Measurements from ENCODE around the gene EIPR1. TPM values are rescaled to one million over a fixed set of nuclear protein-coding genes. Genes with fewer than 3 reads are reported as not detected.

Gene EIPR1
- total and polyA plus RNA-seq, 2 of the 13 experiments (the other 11 are each of a cell fraction or from before 2014, with no cell fraction given) = 70.0 to 96.3 TPM

DNA sequence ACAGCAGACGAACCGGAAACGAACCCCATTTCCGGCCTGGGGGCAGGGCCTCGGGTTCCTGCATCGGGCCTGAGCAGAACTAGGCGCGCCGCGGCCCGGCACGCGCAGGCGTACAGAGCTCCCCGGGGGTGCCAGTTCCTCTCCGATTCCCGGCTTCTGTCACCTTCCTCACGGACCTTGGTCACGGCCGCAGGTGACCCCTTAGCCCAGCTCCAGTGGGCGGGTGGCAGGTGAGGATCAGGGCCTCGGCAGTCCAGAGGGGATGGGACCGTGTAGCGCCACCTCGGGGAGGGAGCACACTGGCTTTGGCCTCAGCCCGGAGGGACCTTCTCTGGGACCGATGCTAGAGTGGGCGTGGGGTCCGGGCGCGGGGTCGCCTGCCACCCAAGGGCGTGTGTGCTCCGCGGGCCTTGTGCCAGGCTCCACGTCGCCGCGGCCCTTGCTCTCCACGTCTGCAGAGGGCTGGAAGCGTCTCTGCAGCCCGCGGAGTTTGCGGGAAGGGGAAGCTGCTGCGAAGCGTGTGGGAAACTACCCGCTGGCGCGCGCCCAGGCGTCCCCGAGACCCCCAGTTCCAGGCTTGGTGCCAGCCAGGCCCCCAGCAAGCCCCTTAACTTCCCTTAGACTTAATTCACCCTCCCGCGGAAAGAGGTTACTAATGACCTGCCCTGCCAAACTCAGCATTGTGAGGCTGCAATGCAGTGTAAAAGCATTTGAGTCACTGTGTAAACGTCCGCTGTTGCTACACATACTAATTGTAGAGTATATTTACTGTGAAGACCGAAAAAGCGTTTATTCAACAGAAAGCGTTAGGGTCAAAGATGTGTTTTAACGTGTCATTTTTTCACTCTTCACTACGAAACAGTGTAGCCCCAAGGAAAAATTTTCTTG is 2.3 kb upstream of the EIPR1 start, which contains the start of gene TRAPPC12 (continued):
- peak; percentile 94 for TF ChIP-seq KDM4B (CRISPR knock-in tag; IDR thresholded peaks at IDR 0.05)
- peak; percentile 90 for TF ChIP-seq PITX1 (CRISPR knock-in tag; IDR thresholded peaks at IDR 0.05)
- TF ChIP-seq ZMYM4 (CRISPR knock-in tag; IDR thresholded peaks at IDR 0.05) = peak; percentile 91
- TF ChIP-seq SNAPC2 (CRISPR knock-in tag; IDR thresholded peaks at IDR 0.05) = peak; percentile 50; the same call in 1 of the 2 replicates
- TF ChIP-seq ASH2L (IDR thresholded peaks at IDR 0.05; ENCODE audit: insufficient read length, low read depth, low read length) = peak; percentile 99
- TF ChIP-seq ZNF660 (CRISPR knock-in tag; IDR thresholded peaks at IDR 0.05; ENCODE audit: borderline replicate concordance, low read depth) = peak; percentile 85; the same call in 1 of the 2 replicates
- TF ChIP-seq ZNF564 (CRISPR knock-in tag; IDR thresholded peaks at IDR 0.05) = peak; percentile 93; the same call in 1 of the 2 replicates
- TF ChIP-seq, protein P1, sequence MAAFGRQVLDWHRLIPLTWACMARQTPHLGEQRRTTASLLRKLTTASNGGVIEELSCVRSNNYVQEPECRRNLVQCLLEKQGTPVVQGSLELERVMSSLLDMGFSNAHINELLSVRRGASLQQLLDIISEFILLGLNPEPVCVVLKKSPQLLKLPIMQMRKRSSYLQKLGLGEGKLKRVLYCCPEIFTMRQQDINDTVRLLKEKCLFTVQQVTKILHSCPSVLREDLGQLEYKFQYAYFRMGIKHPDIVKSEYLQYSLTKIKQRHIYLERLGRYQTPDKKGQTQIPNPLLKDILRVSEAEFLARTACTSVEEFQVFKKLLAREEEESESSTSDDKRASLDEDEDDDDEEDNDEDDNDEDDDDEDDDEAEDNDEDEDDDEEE (CRISPR knock-in tag; IDR thresholded peaks at IDR 0.05) = peak; percentile 98
- TF ChIP-seq MXI1 (IDR thresholded peaks at IDR 0.05; ENCODE audit: borderline replicate concordance, low read depth, low read length) = peak; percentile 81; the same call in 1 of the 3 replicates
- peak; percentile 49 for TF ChIP-seq CREB1 (IDR thresholded peaks at IDR 0.05)
- peak; percentile 62 for TF ChIP-seq CREB1 (CRISPR knock-in tag; IDR thresholded peaks at IDR 0.05)
- TF ChIP-seq RFX5 (IDR thresholded peaks at IDR 0.05; ENCODE audit: low read depth, low read length) = peak; percentile 46
- TF ChIP-seq KAT2B (IDR thresholded peaks at IDR 0.05; ENCODE audit: borderline replicate concordance, low read depth, low read length) = no peak
- TF ChIP-seq CHCHD3 (CRISPR knock-in tag; IDR thresholded peaks at IDR 0.05) = peak; percentile 85; the same call in 1 of the 2 replicates
- TF ChIP-seq KLF16 (CRISPR knock-in tag; IDR thresholded peaks at IDR 0.05) = peak; percentile 86 to 91; a peak in 3 of 4 replicates
- TF ChIP-seq, protein P2, sequence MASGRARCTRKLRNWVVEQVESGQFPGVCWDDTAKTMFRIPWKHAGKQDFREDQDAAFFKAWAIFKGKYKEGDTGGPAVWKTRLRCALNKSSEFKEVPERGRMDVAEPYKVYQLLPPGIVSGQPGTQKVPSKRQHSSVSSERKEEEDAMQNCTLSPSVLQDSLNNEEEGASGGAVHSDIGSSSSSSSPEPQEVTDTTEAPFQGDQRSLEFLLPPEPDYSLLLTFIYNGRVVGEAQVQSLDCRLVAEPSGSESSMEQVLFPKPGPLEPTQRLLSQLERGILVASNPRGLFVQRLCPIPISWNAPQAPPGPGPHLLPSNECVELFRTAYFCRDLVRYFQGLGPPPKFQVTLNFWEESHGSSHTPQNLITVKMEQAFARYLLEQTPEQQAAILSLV (CRISPR knock-in tag; IDR thresholded peaks at IDR 0.05; ENCODE audit: borderline replicate concordance) = peak; percentile 93
- TF ChIP-seq JUNB (CRISPR knock-in tag; IDR thresholded peaks at IDR 0.05; ENCODE audit: borderline replicate concordance) = peak; percentile 85; the same call in 1 of the 2 replicates
- 0 out of 2 replicates have a peak, but pooled peaks have one; percentile 86 for TF ChIP-seq ZNF484 (CRISPR knock-in tag; IDR thresholded peaks at IDR 0.05; ENCODE audit: borderline replicate concordance, low read depth)
- TF ChIP-seq, protein P3, sequence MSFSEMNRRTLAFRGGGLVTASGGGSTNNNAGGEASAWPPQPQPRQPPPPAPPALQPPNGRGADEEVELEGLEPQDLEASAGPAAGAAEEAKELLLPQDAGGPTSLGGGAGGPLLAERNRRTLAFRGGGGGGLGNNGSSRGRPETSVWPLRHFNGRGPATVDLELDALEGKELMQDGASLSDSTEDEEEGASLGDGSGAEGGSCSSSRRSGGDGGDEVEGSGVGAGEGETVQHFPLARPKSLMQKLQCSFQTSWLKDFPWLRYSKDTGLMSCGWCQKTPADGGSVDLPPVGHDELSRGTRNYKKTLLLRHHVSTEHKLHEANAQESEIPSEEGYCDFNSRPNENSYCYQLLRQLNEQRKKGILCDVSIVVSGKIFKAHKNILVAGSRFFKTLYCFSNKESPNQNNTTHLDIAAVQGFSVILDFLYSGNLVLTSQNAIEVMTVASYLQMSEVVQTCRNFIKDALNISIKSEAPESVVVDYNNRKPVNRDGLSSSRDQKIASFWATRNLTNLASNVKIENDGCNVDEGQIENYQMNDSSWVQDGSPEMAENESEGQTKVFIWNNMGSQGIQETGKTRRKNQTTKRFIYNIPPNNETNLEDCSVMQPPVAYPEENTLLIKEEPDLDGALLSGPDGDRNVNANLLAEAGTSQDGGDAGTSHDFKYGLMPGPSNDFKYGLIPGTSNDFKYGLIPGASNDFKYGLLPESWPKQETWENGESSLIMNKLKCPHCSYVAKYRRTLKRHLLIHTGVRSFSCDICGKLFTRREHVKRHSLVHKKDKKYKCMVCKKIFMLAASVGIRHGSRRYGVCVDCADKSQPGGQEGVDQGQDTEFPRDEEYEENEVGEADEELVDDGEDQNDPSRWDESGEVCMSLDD (CRISPR knock-in tag; IDR thresholded peaks at IDR 0.05; ENCODE audit: borderline replicate concordance) = peak; percentile 81; the same call in 1 of the 2 replicates

Measured in HepG2 (cell line).